ENCODE results near the gene DARS1.
"Not testable (repeated sequence)": the region's sequence is repeated elsewhere in the genome, so short reads cannot be mapped to it uniquely, and the experiment has no call there.

Gene DARS1

GRCh38 chr2:135975702-135976101 is 9.7 kb downstream of the DARS1 start:
- DNase-seq = no peak

- DNase-seq = no peak
Observed at GRCh38 chr2:135974036-135974435, 11.4 kb downstream of the DARS1 start.

- no peak for DNase-seq
Observed at GRCh38 chr2:135969655-135970387, 15.6 kb downstream of the DARS1 start.

GRCh38 chr2:135965756-135966155 is 19.7 kb downstream of the DARS1 start:
- no peak for DNase-seq

- not testable (repeated sequence) for DNase-seq
Observed at GRCh38 chr2:135964404-135964803, 21.0 kb downstream of the DARS1 start.

GRCh38 chr2:135963841-135964240 is 21.6 kb downstream of the DARS1 start:
- DNase-seq = no peak

GRCh38 chr2:135962366-135963123 is 22.9 kb downstream of the DARS1 start:
- DNase-seq = no peak

GRCh38 chr2:135960656-135961551 is 24.5 kb downstream of the DARS1 start:
- no peak for DNase-seq

GRCh38 chr2:135960150-135960549 is 25.3 kb downstream of the DARS1 start:
- no peak for DNase-seq

- DNase-seq = not testable (repeated sequence)
Observed at GRCh38 chr2:135958927-135959326, 26.5 kb downstream of the DARS1 start.

GRCh38 chr2:135954020-135954601 is 31.3 kb downstream of the DARS1 start:
- DNase-seq = no peak

GRCh38 chr2:135952891-135953290 is 32.5 kb downstream of the DARS1 start:
- DNase-seq = no peak

GRCh38 chr2:135951041-135951583 is 34.3 kb downstream of the DARS1 start:
- DNase-seq = no peak

- DNase-seq = no peak
Observed at GRCh38 chr2:135949451-135950234, 35.8 kb downstream of the DARS1 start.

- no peak for DNase-seq
Observed at GRCh38 chr2:135948642-135949355, 36.6 kb downstream of the DARS1 start.

- DNase-seq = no peak
Observed at GRCh38 chr2:135948141-135948540, 37.3 kb downstream of the DARS1 start.

- no peak for DNase-seq
Observed at GRCh38 chr2:135947483-135947882, 37.9 kb downstream of the DARS1 start.

- no peak for DNase-seq
Observed at GRCh38 chr2:135945526-135945925, 39.9 kb downstream of the DARS1 start.

- DNase-seq = no peak
Observed at GRCh38 chr2:135944625-135945024, 40.8 kb downstream of the DARS1 start.

GRCh38 chr2:135942936-135943688 is 42.3 kb downstream of the DARS1 start:
- no peak for DNase-seq
